GM18499 (cell line): ENCODE data around the gene KCNA4.
"Not testable (repeated sequence)": the region's sequence is repeated elsewhere in the genome, so short reads cannot be mapped to it uniquely, and the experiment has no call there.

ENCODE experiments used
- ATAC-seq: cut with Tn5 transposase; IDR thresholded peaks from one replicate; pipeline ENCODE4 v1.9.1; 2021; ENCODE audit warnings: moderate number of reproducible peaks; ENCODE audit not compliant: insufficient read depth, unreplicated experiment

Gene KCNA4

DNA sequence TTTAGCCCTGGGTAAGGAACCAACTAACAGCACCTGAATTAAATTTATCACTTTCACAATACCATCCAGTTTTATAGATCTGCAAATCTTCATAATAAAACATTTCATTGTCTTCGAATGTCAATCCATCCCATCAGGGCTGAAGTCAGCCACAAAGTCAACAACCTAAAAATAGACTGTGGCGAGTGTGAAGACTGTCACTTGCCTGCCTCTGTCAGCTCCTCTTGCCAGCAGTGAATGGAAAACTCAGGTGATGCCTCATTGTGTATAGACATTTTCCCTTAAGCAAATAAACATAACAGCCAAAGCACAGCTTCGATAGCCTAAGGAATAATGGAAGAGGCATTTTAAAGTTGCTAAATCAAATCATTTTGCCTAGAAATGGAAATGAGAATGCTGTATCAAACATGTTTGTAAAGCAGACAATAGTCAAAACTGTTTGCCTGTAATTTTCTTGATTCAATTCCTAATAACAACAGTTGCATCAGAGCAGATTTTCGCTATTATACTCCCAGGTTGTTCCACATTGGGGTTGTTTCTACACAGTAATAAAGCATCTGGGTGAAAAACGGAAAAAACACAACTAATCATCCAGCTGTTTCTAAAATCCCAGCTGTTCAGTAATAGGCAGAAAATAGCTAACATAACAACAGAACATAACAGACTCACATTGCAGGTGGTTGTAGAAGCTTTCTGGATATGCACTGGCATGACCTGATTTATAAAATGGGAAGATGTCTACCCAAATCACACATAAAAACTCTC, 15.7 kb downstream of the KCNA4 start:
- ATAC-seq, result no peak

DNA sequence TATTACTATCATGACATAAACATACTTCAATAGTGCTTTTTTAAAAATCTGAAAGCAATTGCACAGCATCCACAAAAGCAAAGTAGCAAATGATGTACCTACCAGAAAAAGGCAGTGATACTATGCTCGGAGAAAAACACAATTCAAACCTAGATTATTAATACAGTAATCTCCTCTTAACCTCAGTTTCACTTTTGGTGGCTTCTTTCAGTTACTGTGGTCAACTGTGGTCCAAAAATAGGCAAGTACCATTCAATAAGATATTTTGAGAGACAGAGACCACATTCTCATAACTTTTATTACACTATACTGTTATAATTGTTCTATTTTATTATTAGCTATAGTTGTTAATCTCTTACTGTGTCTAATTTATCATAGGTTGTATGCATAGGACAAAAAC, 20.8 kb downstream of the KCNA4 start:
- peak; percentile 79 for ATAC-seq

DNA sequence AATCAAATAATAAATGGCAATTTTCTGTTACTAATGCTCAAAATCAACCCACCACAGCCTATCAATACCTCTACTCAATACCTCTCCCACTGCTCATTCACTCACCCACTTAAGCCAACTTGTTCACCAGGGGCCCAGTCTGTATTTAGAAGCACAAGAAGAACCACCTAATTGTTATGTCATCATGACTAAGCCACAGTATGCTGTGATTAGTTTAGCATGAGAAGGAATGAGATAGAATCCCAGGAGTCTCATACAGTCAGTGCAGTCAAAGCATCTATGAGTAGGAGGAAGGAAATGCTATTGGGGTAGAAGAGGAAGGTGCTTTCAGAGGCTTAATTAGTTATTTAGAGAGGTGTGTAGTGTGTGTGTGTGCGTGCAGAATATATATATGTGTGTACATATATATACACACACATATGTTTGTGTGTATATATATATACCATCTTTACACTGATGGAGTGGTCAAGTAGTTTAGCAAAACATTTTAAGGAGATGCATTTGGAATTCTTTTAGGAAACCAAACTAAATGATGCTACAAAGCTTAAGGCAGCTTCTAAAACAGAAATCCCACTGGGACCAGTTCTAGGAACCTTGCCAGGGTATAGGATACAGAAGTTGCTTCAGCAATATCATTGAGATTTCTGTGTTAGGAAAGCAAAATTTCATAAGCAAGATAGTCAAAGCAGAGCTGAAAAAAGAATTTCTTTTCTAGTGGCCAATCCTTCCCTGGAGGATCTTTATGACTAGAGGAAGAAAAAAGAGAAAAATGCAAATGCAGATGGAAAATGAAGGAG, 27.5 kb downstream of the KCNA4 start:
- ATAC-seq, result no peak

DNA sequence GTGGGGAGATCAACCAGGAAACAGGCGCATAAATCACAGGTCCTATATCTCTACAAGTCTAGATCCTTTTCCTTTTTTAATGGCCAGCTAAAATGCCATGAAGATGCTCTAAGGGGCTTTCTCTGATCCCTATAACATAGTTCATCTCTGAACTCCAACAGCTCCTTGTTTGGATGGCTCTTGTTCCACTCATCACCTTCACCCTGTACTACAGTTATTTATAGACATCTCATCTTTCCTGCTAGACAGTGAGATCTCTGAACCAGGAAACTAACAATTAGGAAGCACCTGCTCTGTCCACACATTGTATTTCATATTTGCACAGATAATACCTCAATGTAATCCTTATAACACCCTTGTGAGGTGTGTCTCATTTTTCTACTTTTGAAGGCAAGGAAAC, 31.6 kb downstream of the KCNA4 start:
- ATAC-seq, result no peak

DNA sequence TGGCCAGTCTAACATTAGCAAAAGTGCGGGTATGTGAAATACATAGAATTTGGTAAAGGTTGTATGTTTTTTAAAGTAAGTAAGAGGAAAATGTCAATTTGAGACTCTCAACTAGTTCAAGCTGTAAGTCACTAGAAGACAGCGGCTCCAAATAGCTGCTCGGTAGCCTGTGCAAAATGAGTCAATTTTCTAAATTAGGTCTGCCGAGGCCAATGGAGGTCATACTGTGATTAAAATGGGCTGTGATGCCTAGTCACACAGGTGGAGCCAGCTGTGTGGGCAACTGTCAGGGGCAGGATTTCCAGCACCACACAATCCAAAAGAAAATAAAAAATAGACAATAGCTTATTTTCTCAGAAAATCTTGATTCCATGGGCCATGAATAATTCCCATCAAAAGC, 32.3 kb downstream of the KCNA4 start:
- no peak for ATAC-seq

DNA sequence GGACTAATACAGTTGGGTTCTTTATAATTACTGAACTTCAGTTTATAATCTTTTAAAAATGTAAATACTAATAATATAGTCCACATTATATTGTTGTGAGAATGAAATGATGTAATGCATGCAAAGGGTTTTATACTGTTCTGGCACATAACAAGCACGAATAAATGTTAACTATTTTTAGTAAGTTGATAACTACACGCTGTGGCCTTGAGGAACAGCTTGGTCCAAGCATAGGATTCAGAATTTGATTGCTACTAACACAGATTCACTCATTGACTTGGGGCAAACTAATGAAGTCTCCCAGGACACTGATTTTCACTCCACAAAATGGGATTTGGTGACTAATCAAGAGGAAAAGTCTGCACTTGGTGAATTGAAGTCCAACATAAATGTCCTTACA, 38.3 kb downstream of the KCNA4 start:
- no peak for ATAC-seq

DNA sequence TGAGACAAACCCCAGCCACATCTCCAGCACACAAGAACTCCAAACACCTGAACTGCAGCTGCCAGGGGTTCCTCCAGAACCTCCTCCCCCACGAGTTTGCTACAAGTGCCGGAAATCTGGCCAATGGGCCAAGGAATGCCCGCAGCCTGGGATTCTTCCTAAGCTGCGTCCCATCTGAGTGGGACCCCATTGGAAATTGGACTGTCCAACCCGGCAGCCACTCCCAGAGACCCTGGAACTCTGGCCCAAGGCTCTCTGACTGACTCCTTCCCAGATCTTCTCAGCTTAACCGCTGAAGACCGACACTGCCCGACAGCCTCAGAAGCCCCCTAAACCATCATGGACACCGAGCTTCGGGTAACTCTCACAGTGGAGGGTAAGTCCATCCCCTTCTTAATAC, 41.2 kb downstream of the KCNA4 start:
- ATAC-seq, result not testable (repeated sequence)

DNA sequence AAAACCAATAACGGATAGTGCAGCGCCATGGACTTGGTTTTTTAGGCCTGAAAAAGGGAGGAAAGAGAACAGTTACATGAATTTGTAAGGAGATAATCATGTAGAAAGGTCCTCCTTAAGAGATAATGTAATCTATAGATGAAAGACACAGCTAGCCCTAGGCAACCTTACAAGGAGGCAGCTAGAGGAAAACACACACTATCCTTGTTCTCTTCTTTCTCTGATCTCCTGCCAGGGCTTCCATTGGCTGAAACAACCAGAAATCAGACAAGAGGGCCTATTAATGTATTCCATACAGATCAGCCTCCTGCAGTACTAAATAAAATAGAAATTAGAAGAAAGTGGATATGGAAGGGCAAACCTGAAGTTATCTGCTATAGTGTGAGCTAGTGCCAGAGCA, 53.0 kb downstream of the KCNA4 start:
- ATAC-seq, result no peak

DNA sequence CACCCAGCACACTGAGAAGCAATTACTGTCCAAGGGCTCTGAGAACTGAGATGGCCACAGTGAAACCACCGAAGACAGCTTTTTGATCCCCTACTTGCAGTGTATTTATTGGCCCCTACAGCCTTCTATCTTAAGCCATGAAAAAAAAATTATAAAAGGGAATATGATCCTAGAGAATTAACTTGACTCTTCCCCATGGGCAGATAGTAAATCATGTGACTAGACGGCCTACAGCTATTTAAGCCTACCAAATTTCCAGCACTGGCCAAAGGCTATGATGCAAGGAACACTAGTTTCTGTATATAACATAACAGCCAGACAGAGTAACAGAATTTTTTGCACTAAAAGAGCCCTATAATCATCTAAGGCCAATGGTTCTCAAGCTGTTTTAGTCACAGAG, 53.8 kb downstream of the KCNA4 start:
- no peak for ATAC-seq

DNA sequence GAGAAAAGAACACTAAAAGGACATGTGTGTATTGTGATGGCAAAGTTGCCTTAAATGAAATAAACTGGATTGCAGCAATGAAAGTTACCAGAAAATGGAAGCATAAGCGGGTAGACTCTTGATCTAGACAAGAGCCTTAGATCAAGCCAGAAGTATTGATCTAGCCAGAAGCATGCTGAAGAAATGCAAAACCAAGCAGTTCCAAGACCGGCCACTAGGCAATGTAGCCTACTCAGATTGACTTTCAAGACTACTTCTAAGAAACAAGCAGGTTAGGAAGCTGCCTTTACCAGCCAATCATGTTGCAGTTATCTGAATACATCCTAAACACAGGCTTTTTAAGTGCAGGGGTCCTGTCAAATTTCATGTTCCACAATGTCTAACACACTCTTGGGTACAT, 54.6 kb downstream of the KCNA4 start:
- no peak for ATAC-seq
